Psoas muscle (tissue), 8 donors: ENCODE results near the gene PHLDB3. TPM values are rescaled to one million over a fixed set of nuclear protein-coding genes. Genes with fewer than 3 reads are reported as not detected.

ENCODE experiments used
- ATAC-seq, 4 donors: fragments of 200-7000 bp; cut with Tn5 transposase; one replicate each; pipeline ENCODE4 v1.9.1; 2020; ENCODE audit warnings: moderate library complexity in 3 of 4, mild to moderate bottlenecking in 2 of 4
- DNase-seq, 2 donors: peaks; one replicate each; pipeline ENCODE4 v3.0.0-alpha.2; 2020
- H3K27ac ChIP-seq: fragments of 200-600 bp; one replicate; pipeline ENCODE4 v1.8.0; 2022
- H3K27me3 ChIP-seq, 3 donors: fragments of 200-600 bp in 1 of 3; one replicate each; pipeline versions ENCODE4 v1.6.1 to v1.8.0; 2013 to 2022; ENCODE audit warnings: low read length in 2 of 3, mild to moderate bottlenecking in 2 of 3, moderate library complexity in 1 of 3; ENCODE audit not compliant: insufficient read depth in 3 of 3
- H3K36me3 ChIP-seq, 2 donors: fragments of 200-600 bp in 1 of 2; one replicate each; pipeline versions ENCODE4 v1.6.1 to v1.8.0; 2013 to 2022; ENCODE audit warnings: low read depth in 1 of 2, mild to moderate bottlenecking in 1 of 2, moderate library complexity in 1 of 2; ENCODE audit not compliant: insufficient read depth in 1 of 2
- H3K4me1 ChIP-seq: fragments of 200-600 bp; one replicate; pipeline ENCODE4 v1.8.0; 2022
- H3K4me3 ChIP-seq: fragments of 200-600 bp; one replicate; pipeline ENCODE4 v1.8.0; 2022; ENCODE audit warnings: mild to moderate bottlenecking
- H3K9me3 ChIP-seq: fragments of 200-600 bp; one replicate; pipeline ENCODE4 v1.8.0; 2022
- WGBS, 3 donors: extraction: QIAGEN DNeasy Blood & Tissue Kit; methylation state at CpG; one replicate each; pipeline versions ENCODE4 v1.1.6 to v1.1.7; 2013; 5-methylcytosine and 5-hydroxymethylcytosine counted together
- intact Hi-C, 2 donors: fragments of 100-400 bp; cut with DNase I; formaldehyde crosslinking; loops; one replicate each; pipeline versions ENCODE4 v1.11.0 to v1.14.2; 2022
- polyA plus RNA-seq, 3 donors: library from polyadenylated mRNA; stranded (reverse); fragments of 200-250 nt; gene quantifications; one replicate each; pipeline ENCODE4 v1.2.3, GENCODE V29; 2013
- total RNA-seq, 4 donors: library from RNA; stranded (reverse); fragmentation: NEBNext Ultra II Directional in 2 of 4; extraction: Animal tissue kit (Norgen Biotek cat#: 25700) in 2 of 4; gene quantifications; one replicate each; pipeline versions ENCODE4 v1.2.1 to v1.2.4, GENCODE V29; 2021 to 2023
- TF ChIP-seq, protein P1 (sequence below): fragments of 200-600 bp; IDR thresholded peaks from one replicate; pipeline ENCODE4 v1.8.0; 2022; ENCODE audit warnings: antibody characterized with exemption
- donor health status: healthy with polysubstance abuse.
- donor health status: DM: no; HTN: no; CAD: no; lungs with moderate emphysema.
- donor health status: Bipolar disorder and iron deficiency.
- donor health status: healthy.
- donor health status: DM: yes; HTN: yes; CAD: no.
- donor health status: DM: no; HTN: no; CAD: no.
- donor health status: DM: no; HTN: no; CAD: no.
- donor health status: DM: yes; HTN: yes; CAD: no.

Gene PHLDB3
- total and polyA plus RNA-seq, 7 donors, result 2.0 to 5.7 (median 4.5) TPM

DNA sequence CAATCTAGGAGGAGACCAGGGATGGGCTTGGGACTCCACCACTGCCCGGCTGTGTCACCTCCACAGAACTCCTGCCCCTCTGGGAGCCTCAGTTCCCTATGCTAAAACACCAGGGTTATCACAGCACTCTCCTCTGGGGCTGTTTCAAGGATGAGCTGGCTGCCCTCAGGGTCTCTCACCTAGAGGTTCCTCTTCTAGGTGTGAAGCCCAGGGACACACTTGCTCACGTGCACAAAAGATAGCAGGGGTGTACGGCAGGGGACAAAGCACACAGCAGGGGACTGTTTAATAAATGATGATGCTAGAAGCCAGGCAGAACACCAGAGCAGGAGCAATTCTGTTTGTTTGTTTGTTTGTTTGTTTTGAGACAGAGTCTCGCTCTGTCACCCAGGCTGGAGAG is 22.4 kb downstream of the PHLDB3 start:
- WGBS, 3 donors, result 76 to 86% (median 84%) methylated on average over 4 of the region's 4 CpGs
- no peaks in the 10 kb centered on the region for H3K27me3 ChIP-seq
- H3K4me3 ChIP-seq, result no peak overlapping the region

GRCh38 chr19:43481701-43482100 is 22.8 kb downstream of the PHLDB3 start:
- 78 to 86% (median 78%) methylated on average over 6 of the region's 6 CpGs for WGBS, 3 donors

More for the DNA sequence above, 22.4 kb downstream of the PHLDB3 start:
- ATAC-seq, result no peak
- intact Hi-C loops, result no loop called here
- H3K27ac ChIP-seq, result no peak overlapping the region
- H3K4me1 ChIP-seq, result no peaks in the 10 kb centered on the region
- TF ChIP-seq, protein P1, sequence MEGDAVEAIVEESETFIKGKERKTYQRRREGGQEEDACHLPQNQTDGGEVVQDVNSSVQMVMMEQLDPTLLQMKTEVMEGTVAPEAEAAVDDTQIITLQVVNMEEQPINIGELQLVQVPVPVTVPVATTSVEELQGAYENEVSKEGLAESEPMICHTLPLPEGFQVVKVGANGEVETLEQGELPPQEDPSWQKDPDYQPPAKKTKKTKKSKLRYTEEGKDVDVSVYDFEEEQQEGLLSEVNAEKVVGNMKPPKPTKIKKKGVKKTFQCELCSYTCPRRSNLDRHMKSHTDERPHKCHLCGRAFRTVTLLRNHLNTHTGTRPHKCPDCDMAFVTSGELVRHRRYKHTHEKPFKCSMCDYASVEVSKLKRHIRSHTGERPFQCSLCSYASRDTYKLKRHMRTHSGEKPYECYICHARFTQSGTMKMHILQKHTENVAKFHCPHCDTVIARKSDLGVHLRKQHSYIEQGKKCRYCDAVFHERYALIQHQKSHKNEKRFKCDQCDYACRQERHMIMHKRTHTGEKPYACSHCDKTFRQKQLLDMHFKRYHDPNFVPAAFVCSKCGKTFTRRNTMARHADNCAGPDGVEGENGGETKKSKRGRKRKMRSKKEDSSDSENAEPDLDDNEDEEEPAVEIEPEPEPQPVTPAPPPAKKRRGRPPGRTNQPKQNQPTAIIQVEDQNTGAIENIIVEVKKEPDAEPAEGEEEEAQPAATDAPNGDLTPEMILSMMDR, result no peak
- no peak for DNase-seq
- H3K9me3 ChIP-seq, result no peaks in the 10 kb centered on the region
- H3K36me3 ChIP-seq, result no peaks in the 10 kb centered on the region

DNA sequence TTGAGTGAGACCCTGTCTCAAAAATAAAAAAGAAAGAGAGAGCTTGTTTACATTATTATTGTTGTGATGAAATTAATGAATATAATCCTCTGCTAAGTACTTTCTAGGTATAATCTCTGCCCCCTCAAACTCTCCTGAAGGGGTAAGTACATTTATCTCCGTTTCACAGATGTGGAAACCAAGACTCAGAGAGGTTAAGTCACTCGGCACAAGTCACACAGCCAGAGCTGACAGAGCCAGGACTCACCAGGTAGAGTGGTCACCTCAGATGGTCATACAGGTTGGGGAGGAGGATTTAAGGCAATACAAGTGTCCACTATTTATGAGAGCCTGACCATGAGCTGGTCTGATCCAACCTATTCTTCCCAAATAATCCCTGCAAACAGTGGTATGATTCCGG is 24.0 kb downstream of the PHLDB3 start:
- no peak overlapping the region for H3K27ac ChIP-seq
- DNase-seq (no peak), ATAC-seq (no peak)
- no peaks in the 10 kb centered on the region for H3K36me3 ChIP-seq
- no peaks in the 10 kb centered on the region for H3K27me3 ChIP-seq
- TF ChIP-seq, protein P1, result no peak
- H3K4me1 ChIP-seq, result no peaks in the 10 kb centered on the region
- H3K4me3 ChIP-seq, result no peak overlapping the region
- H3K9me3 ChIP-seq, result no peaks in the 10 kb centered on the region
- WGBS, 3 donors, result 92 to 93% (median 92%) methylated on average over 3 of the region's 3 CpGs
- intact Hi-C loops, result no loop called here

More at GRCh38 chr19:43481701-43482100, 22.8 kb downstream of the PHLDB3 start:
- Histone ChIP-seq H3K4me1 (no peaks in the 10 kb centered on the region), H3K9me3 (no peaks in the 10 kb centered on the region), H3K36me3 (no peaks in the 10 kb centered on the region), H3K4me3 (no peak overlapping the region), H3K27ac (no peak overlapping the region), H3K27me3 (no peaks in the 10 kb centered on the region)
- TF ChIP-seq, protein P1, result no peak
- DNase-seq (no peak), ATAC-seq (no peak)
- intact Hi-C loops, result no loop called here

DNA sequence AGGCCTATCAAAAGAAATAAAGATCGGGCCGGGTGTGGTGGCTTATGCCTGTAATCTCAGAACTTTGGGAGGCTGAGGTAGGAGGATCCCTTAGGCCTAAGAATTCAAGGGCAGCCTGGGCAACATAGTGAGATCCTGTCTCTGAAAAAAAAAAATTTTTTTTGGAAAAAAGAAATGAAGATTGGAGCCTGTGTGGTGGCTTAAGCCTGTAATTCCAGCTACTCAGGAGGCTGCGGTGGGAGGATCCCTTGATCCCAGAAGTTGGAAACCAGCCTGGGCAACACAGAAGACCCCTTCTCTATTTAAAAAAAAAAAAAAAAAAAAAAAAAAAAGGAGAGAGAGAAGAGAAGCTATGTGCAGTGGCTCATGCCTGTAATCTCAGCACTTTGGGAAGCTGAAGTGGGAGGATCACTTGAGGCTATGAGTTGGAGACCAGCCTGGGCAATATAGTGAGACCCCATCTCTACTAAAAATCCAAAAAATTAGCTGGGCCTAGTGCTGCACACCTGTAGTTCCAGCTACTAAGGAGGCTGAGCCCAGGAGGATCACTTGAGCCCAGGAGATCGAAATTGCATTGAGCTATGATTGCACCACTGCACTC is 24.5 kb downstream of the PHLDB3 start:
- DNase-seq (no peak), ATAC-seq (no peak)
- peaks cover under 1% of the 10 kb centered on the region for H3K4me1 ChIP-seq
- TF ChIP-seq, protein P1, result no peak
- intact Hi-C loops, result no loop called here
- H3K27me3 ChIP-seq, result no peaks in the 10 kb centered on the region
- H3K36me3 ChIP-seq, result no peaks in the 10 kb centered on the region
- WGBS, 3 donors, result 92 to 94% (median 94%) methylated on average over 4 of the region's 4 CpGs
- no peaks in the 10 kb centered on the region for H3K9me3 ChIP-seq
- H3K4me3 ChIP-seq, result no peak overlapping the region
- no peak overlapping the region for H3K27ac ChIP-seq

DNA sequence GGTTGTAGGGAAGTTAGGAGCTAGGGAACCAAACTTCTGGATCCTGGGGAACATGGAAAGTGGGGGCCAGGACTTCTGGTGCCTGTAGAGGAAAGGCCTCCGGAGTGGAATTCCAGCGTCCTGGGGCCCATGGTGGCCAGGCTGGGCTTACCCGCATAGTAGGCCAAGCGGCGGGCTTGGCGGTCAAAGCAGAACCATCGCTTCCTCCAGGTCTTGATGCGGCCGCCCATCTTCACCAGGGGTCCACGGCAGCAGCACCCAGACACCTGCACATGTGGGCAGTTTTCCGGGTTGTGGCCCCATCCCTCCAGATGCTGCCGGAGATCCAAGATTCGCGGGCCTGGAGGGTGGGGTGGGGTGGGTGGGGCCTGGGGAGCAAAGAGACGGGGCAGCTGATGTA is 25.3 kb downstream of the PHLDB3 start:
- DNase-seq, result no peak
- TF ChIP-seq, protein P1, result no peak
- H3K27ac ChIP-seq, result no peak overlapping the region
- H3K36me3 ChIP-seq, result no peaks in the 10 kb centered on the region
- peaks cover 7% of the 10 kb centered on the region for H3K4me1 ChIP-seq
- no peaks in the 10 kb centered on the region for H3K27me3 ChIP-seq
- 88 to 92% (median 89%) methylated on average over 14 to 15 of the region's 15 CpGs for WGBS, 3 donors
- intact Hi-C loops, result no loop called here
- no peaks in the 10 kb centered on the region for H3K9me3 ChIP-seq
- no peak overlapping the region for H3K4me3 ChIP-seq
- no peak for ATAC-seq
